Calu3 (cell line): ENCODE measurements around the gene CLEC16A. TPM values are rescaled to one million over a fixed set of nuclear protein-coding genes. Genes with fewer than 3 reads are reported as not detected.

Source experiments
- BruUV-seq: library from RNA; stranded (reverse); fragments of 400-500 nt; replicated peaks from 2 replicates; lab custom pipeline; 2021; lab: Mats Ljungman, UMichigan
- CTCF ChIA-PET: fragments of 300-600 bp; sonication (Branson Sonifier 250); formaldehyde crosslinking; loops from one replicate; lab custom pipeline; 2022; ENCODE audit warnings: antibody characterized with exemption; lab: Charles Lee
- DNase-seq: peaks from one replicate; pipeline ENCODE4 v3.0.0; 2022
- H3K27ac Mint-ChIP-seq: one replicate; pipeline ENCODE4 v1.8.0; 2022; ENCODE audit warnings: mixed read lengths; ENCODE audit not compliant: unreplicated experiment
- H3K27me3 Mint-ChIP-seq: one replicate; pipeline ENCODE4 v1.8.0; 2022; ENCODE audit warnings: mixed read lengths; ENCODE audit not compliant: unreplicated experiment
- H3K36me3 Mint-ChIP-seq: one replicate; pipeline ENCODE4 v1.8.0; 2022; ENCODE audit warnings: mild to moderate bottlenecking, moderate library complexity, mixed read lengths; ENCODE audit not compliant: insufficient read depth, unreplicated experiment
- H3K4me1 Mint-ChIP-seq: one replicate; pipeline ENCODE4 v1.8.0; 2022; ENCODE audit warnings: mild to moderate bottlenecking, low read depth, mixed read lengths; ENCODE audit not compliant: unreplicated experiment
- H3K4me3 Mint-ChIP-seq: one replicate; pipeline ENCODE4 v1.8.0; 2022; ENCODE audit warnings: mild to moderate bottlenecking, low read depth, moderate library complexity, mixed read lengths; ENCODE audit not compliant: unreplicated experiment
- H3K9me3 Mint-ChIP-seq: one replicate; pipeline ENCODE4 v1.8.0; 2022; ENCODE audit warnings: low read depth, mixed read lengths; ENCODE audit not compliant: unreplicated experiment
- CTCF ChIP-seq: fragments of 200-600 bp; IDR thresholded peaks from one replicate; pipeline ENCODE4 v1.8.0; 2022; ENCODE audit warnings: antibody characterized with exemption; ENCODE audit not compliant: unreplicated experiment
- intact Hi-C: fragments of 100-400 bp; cut with micrococcal nuclease; formaldehyde crosslinking; loops from one replicate; pipeline ENCODE4 v1.10.0; 2022; ENCODE audit not compliant: unreplicated experiment
- total RNA-seq: library from RNA; stranded (reverse); gene quantifications from 2 replicates; pipeline ENCODE4 v1.2.3, GENCODE V29; 2022

Gene CLEC16A
- total RNA-seq, 1 experiment from 2014 or later: 33.0 TPM

GRCh38 chr16:10936272-10936984 is 7.9 kb upstream of the CLEC16A start:
- Mint-ChIP-seq H3K4me1 (peaks cover 26% of the 10 kb centered on the region), H3K27me3 (no peaks in the 10 kb centered on the region), H3K36me3 (peaks cover 45% of the 10 kb centered on the region), H3K9me3 (no peaks in the 10 kb centered on the region), H3K27ac (no peak overlapping the region), H3K4me3 (no peak overlapping the region)
- TF ChIP-seq CTCF: no peak
- CTCF ChIA-PET: no interaction called here
- BruUV-seq: no TSS peak
- intact Hi-C loops: no loop called here
- DNase-seq: no peak

- DNase-seq: no peak
- peaks cover 53% of the 10 kb centered on the region for H3K36me3 Mint-ChIP-seq
- peaks cover 26% of the 10 kb centered on the region for H3K4me1 Mint-ChIP-seq
- H3K27me3 Mint-ChIP-seq: no peaks in the 10 kb centered on the region
- H3K9me3 Mint-ChIP-seq: no peaks in the 10 kb centered on the region
- H3K4me3 Mint-ChIP-seq: no peak overlapping the region
- no peak overlapping the region for H3K27ac Mint-ChIP-seq
- CTCF ChIA-PET: interaction anchor here (0.7 kb wide), 1 partner anchor 27 kb away, joined by 4 read pairs; no protein-coding TSS in a partner anchor
- no TSS peak for BruUV-seq
- intact Hi-C loops: no loop called here
- TF ChIP-seq CTCF: no peak
Measured at GRCh38 chr16:10937068-10937859, 7.1 kb upstream of the CLEC16A start.

GRCh38 chr16:10938321-10938720 is 6.0 kb upstream of the CLEC16A start:
- no TSS peak for BruUV-seq
- no peak overlapping the region for H3K4me3 Mint-ChIP-seq
- peaks cover 49% of the 10 kb centered on the region for H3K36me3 Mint-ChIP-seq
- CTCF ChIA-PET: interaction anchor here (0.7 kb wide), 1 partner anchor 28 kb away, joined by 4 read pairs; no protein-coding TSS in a partner anchor
- TF ChIP-seq CTCF: no peak
- H3K27ac Mint-ChIP-seq: no peak overlapping the region
- peaks cover 33% of the 10 kb centered on the region for H3K4me1 Mint-ChIP-seq
- no peaks in the 10 kb centered on the region for H3K27me3 Mint-ChIP-seq
- DNase-seq: no peak
- intact Hi-C loops: no loop called here
- H3K9me3 Mint-ChIP-seq: no peaks in the 10 kb centered on the region

GRCh38 chr16:10938796-10939648 is 5.3 kb upstream of the CLEC16A start:
- BruUV-seq: no TSS peak
- Mint-ChIP-seq H3K4me1 (peaks cover 38% of the 10 kb centered on the region), H3K4me3 (peak overlapping the region; percentile 92), H3K9me3 (no peaks in the 10 kb centered on the region), H3K27me3 (no peaks in the 10 kb centered on the region), H3K36me3 (peaks cover 50% of the 10 kb centered on the region), H3K27ac (no peak overlapping the region)
- CTCF ChIA-PET: no interaction called here
- TF ChIP-seq CTCF: no peak
- DNase-seq: no peak
- intact Hi-C loops: no loop called here
